Activated T-cell treated with anti-CD3 and anti-CD28 coated beads, Interleukin-2, amount 50 U/mL, for 4 hours (primary cell): ENCODE measurements around the gene PCSK1. TPM values are rescaled to one million over a fixed set of nuclear protein-coding genes. Genes with fewer than 3 reads are reported as not detected.

Experiments
- ATAC-seq, 2 donors: fragments of 200-7000 bp; cut with Tn5 transposase; one replicate each; pipeline ENCODE4 v1.10.0; 2021
- DNase-seq: peaks from one replicate; pipeline ENCODE4 v3.0.0-alpha.2; 2020
- H3K27me3 Mint-ChIP-seq: one replicate; pipeline ENCODE4 v1.8.0; 2021; ENCODE audit warnings: low read depth, mixed read lengths
- H3K36me3 Mint-ChIP-seq: one replicate; pipeline ENCODE4 v1.8.0; 2022; ENCODE audit warnings: mixed read lengths; ENCODE audit not compliant: insufficient read depth
- H3K4me1 Mint-ChIP-seq: one replicate; pipeline ENCODE4 v1.8.0; 2021; ENCODE audit warnings: low read depth, mixed read lengths
- H3K4me3 Mint-ChIP-seq: one replicate; pipeline ENCODE4 v1.8.0; 2021; ENCODE audit warnings: mild to moderate bottlenecking, moderate library complexity, mixed read lengths
- H3K9me3 Mint-ChIP-seq: one replicate; pipeline ENCODE4 v1.8.0; 2021; ENCODE audit warnings: mixed read lengths
- total RNA-seq, 3 donors: library from RNA; stranded (reverse); gene quantifications; one replicate each; pipeline ENCODE4 v1.2.1, GENCODE V29; 2021

Gene PCSK1
- total RNA-seq, 3 donors from 2014 or later = not detected

DNA sequence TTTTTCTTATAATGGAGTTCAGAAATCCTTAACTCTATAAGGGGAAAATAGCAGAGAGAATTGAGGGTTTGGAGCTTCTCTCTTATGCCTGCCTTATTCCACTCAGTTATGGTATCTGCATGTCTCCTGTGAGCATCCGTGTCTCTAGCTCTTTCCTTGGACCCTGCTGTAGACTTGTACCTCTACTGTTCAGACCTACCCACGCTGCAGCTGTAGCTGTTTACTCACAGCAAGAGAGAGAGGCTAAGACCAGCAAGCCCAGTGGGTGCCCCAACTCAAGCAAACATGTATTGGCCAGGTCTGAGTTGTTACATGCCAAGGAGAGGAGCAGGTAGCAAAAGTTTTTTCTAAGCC is 7.1 kb upstream of the PCSK1 start:
- H3K36me3 Mint-ChIP-seq = no peaks in the 10 kb centered on the region
- DNase-seq (no peak), ATAC-seq (no peak)
- H3K27me3 Mint-ChIP-seq = peaks cover 39% of the 10 kb centered on the region
- no peak overlapping the region for H3K4me3 Mint-ChIP-seq
- H3K4me1 Mint-ChIP-seq = peaks cover 2% of the 10 kb centered on the region
- no peaks in the 10 kb centered on the region for H3K9me3 Mint-ChIP-seq

GRCh38 chr5:96439477-96440184 is 6.6 kb upstream of the PCSK1 start:
- DNase-seq = no peak
- H3K9me3 Mint-ChIP-seq = no peaks in the 10 kb centered on the region
- ATAC-seq = peak in 1 of 2 donors; percentile 48
- peaks cover 44% of the 10 kb centered on the region for H3K27me3 Mint-ChIP-seq
- peaks cover 2% of the 10 kb centered on the region for H3K4me1 Mint-ChIP-seq
- H3K36me3 Mint-ChIP-seq = no peaks in the 10 kb centered on the region
- H3K4me3 Mint-ChIP-seq = no peak overlapping the region

GRCh38 chr5:96434201-96434645 is 1.2 kb upstream of the PCSK1 start:
- no peak for DNase-seq
- H3K36me3 Mint-ChIP-seq = no peaks in the 10 kb centered on the region
- peaks cover 17% of the 10 kb centered on the region for H3K4me1 Mint-ChIP-seq
- H3K9me3 Mint-ChIP-seq = no peaks in the 10 kb centered on the region
- no peak overlapping the region for H3K4me3 Mint-ChIP-seq
- H3K27me3 Mint-ChIP-seq = peaks cover 66% of the 10 kb centered on the region
- ATAC-seq = peak in 1 of 2 donors; percentile 46

GRCh38 chr5:96432216-96433065 is 607 bp downstream of the PCSK1 start:
- H3K9me3 Mint-ChIP-seq = no peaks in the 10 kb centered on the region
- peaks cover 17% of the 10 kb centered on the region for H3K4me1 Mint-ChIP-seq
- no peak for DNase-seq
- H3K36me3 Mint-ChIP-seq = no peaks in the 10 kb centered on the region
- peaks cover 61% of the 10 kb centered on the region for H3K27me3 Mint-ChIP-seq
- peak in 1 of 2 donors; percentile 10 for ATAC-seq
- H3K4me3 Mint-ChIP-seq = no peak overlapping the region

- Mint-ChIP-seq H3K27me3 (peaks cover 59% of the 10 kb centered on the region), H3K4me3 (no peak overlapping the region), H3K9me3 (no peaks in the 10 kb centered on the region), H3K36me3 (no peaks in the 10 kb centered on the region), H3K4me1 (peaks cover 17% of the 10 kb centered on the region)
- ATAC-seq (no peak), DNase-seq (no peak)
These were observed 1.5 kb downstream of the PCSK1 start for GRCh38 chr5:96431376-96432187.

DNA sequence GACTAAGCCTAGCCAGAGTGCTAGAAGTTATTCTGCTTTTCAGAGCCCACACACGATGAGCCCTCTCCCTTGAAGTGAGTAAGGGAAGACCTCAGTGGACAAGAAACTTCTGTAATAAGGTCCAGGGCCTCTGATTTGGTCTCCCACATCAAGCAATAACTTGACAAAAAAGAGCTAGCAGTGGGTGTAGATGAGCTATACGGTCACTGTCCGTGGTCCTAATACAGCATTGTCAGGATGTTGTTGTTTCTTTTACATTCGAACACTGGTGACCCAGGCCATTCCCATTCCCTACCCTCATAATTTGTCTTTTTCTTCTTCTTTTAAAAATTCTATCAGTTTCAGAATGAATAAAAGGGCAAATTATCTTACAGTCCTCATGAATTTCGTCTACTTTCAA is 5.2 kb downstream of the PCSK1 start:
- H3K36me3 Mint-ChIP-seq = no peaks in the 10 kb centered on the region
- H3K4me3 Mint-ChIP-seq = no peak overlapping the region
- H3K27me3 Mint-ChIP-seq = peaks cover 37% of the 10 kb centered on the region
- ATAC-seq = no peak
- H3K4me1 Mint-ChIP-seq = peaks cover 10% of the 10 kb centered on the region
- no peaks in the 10 kb centered on the region for H3K9me3 Mint-ChIP-seq
- no peak for DNase-seq

DNA sequence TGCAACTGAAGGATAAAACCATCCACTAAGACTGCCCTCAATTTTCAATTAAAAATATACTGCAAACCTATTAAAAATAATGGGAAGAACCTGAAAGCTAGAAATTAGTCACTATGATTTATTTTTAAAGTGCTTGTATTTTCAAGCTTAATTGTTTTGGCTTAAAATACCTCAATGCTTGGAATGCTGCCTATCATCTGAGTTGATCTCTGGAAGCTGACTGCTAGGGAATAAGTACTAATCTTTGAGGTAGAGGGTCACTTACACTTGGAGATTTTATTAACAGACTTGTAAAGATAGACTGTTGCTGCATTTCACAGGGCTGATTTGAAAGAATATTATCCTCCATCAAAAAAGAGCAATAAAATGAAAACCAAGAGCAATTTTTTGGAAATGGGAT is 6.2 kb downstream of the PCSK1 start:
- no peaks in the 10 kb centered on the region for H3K36me3 Mint-ChIP-seq
- ATAC-seq (no peak), DNase-seq (no peak)
- no peak overlapping the region for H3K4me3 Mint-ChIP-seq
- peaks cover 5% of the 10 kb centered on the region for H3K4me1 Mint-ChIP-seq
- H3K9me3 Mint-ChIP-seq = no peaks in the 10 kb centered on the region
- H3K27me3 Mint-ChIP-seq = peaks cover 29% of the 10 kb centered on the region

- no peaks in the 10 kb centered on the region for H3K36me3 Mint-ChIP-seq
- no peaks in the 10 kb centered on the region for H3K4me1 Mint-ChIP-seq
- no peak overlapping the region for H3K4me3 Mint-ChIP-seq
- no peaks in the 10 kb centered on the region for H3K9me3 Mint-ChIP-seq
- no peak for ATAC-seq
- DNase-seq = no peak
- H3K27me3 Mint-ChIP-seq = peaks cover 24% of the 10 kb centered on the region
These were observed 7.6 kb downstream of the PCSK1 start for GRCh38 chr5:96425443-96425842.

- peaks cover 9% of the 10 kb centered on the region for H3K27me3 Mint-ChIP-seq
- DNase-seq (no peak), ATAC-seq (no peak)
- H3K9me3 Mint-ChIP-seq = no peaks in the 10 kb centered on the region
- H3K4me1 Mint-ChIP-seq = no peaks in the 10 kb centered on the region
- no peak overlapping the region for H3K4me3 Mint-ChIP-seq
- no peaks in the 10 kb centered on the region for H3K36me3 Mint-ChIP-seq
These were observed 17.2 kb downstream of the PCSK1 start for GRCh38 chr5:96415897-96416296.

- H3K27me3 Mint-ChIP-seq = peaks cover 6% of the 10 kb centered on the region
- no peak for DNase-seq
- no peaks in the 10 kb centered on the region for H3K4me1 Mint-ChIP-seq
- H3K4me3 Mint-ChIP-seq = no peak overlapping the region
- no peaks in the 10 kb centered on the region for H3K36me3 Mint-ChIP-seq
- no peak for ATAC-seq
- no peaks in the 10 kb centered on the region for H3K9me3 Mint-ChIP-seq
These were observed 20.1 kb downstream of the PCSK1 start for GRCh38 chr5:96412868-96413449.

- ATAC-seq (no peak), DNase-seq (no peak)
- no peaks in the 10 kb centered on the region for H3K4me1 Mint-ChIP-seq
- H3K27me3 Mint-ChIP-seq = peaks cover 3% of the 10 kb centered on the region
- no peak overlapping the region for H3K4me3 Mint-ChIP-seq
- H3K36me3 Mint-ChIP-seq = no peaks in the 10 kb centered on the region
- no peaks in the 10 kb centered on the region for H3K9me3 Mint-ChIP-seq
These were observed 23.0 kb downstream of the PCSK1 start for GRCh38 chr5:96410013-96410412.

GRCh38 chr5:96408841-96409538 is 24.1 kb downstream of the PCSK1 start:
- no peak for DNase-seq
- no peaks in the 10 kb centered on the region for H3K9me3 Mint-ChIP-seq
- no peak overlapping the region for H3K4me3 Mint-ChIP-seq
- no peak for ATAC-seq
- peaks cover 3% of the 10 kb centered on the region for H3K27me3 Mint-ChIP-seq
- no peaks in the 10 kb centered on the region for H3K36me3 Mint-ChIP-seq
- H3K4me1 Mint-ChIP-seq = no peaks in the 10 kb centered on the region

- Mint-ChIP-seq H3K9me3 (no peaks in the 10 kb centered on the region), H3K27me3 (peaks cover 3% of the 10 kb centered on the region), H3K4me1 (no peaks in the 10 kb centered on the region), H3K4me3 (no peak overlapping the region), H3K36me3 (no peaks in the 10 kb centered on the region)
- DNase-seq (no peak), ATAC-seq (no peak)
These were observed 24.8 kb downstream of the PCSK1 start for GRCh38 chr5:96408210-96408777.
